ENCODE data around the gene PCSK4.
"Not testable (repeated sequence)": the region's sequence is repeated elsewhere in the genome, so short reads cannot be mapped to it uniquely, and the experiment has no call there.

PCSK4 gene

GRCh38 chr19:1490311-1491113 is at the start of gene PCSK4:
TSS of gene PCSK4 (minus strand) at chr19:1490350. CDS start at chr19:1490346, 4 bp downstream.
- Histone ChIP-seq H3K4me3 (ENCODE audit: low read depth, low read length) (peak within 1 kb of the TSS; percentile 76), H3K9ac (peak within 1 kb of the TSS; percentile 77), H3K4me1 (peaks cover 3% of the 10 kb centered on the region), H3K27ac (peak within 1 kb of the TSS; percentile 45), H2AFZ (peak within 1 kb of the TSS; percentile 99), H3K79me2 (no peaks in the 10 kb centered on the region), H3K9me3 (ENCODE audit: control insufficient read depth, low read length) (no peaks in the 10 kb centered on the region), H3K36me3 (ENCODE audit: control insufficient read depth, insufficient read depth, low read length) (no peaks in the 10 kb centered on the region), H3K27me3 (ENCODE audit: control insufficient read depth, insufficient read depth, low read length) (no peaks in the 10 kb centered on the region), H3K4me2 (ENCODE audit: low read length) (peak within 1 kb of the TSS; percentile 95)
- TF ChIP-seq, protein P1, sequence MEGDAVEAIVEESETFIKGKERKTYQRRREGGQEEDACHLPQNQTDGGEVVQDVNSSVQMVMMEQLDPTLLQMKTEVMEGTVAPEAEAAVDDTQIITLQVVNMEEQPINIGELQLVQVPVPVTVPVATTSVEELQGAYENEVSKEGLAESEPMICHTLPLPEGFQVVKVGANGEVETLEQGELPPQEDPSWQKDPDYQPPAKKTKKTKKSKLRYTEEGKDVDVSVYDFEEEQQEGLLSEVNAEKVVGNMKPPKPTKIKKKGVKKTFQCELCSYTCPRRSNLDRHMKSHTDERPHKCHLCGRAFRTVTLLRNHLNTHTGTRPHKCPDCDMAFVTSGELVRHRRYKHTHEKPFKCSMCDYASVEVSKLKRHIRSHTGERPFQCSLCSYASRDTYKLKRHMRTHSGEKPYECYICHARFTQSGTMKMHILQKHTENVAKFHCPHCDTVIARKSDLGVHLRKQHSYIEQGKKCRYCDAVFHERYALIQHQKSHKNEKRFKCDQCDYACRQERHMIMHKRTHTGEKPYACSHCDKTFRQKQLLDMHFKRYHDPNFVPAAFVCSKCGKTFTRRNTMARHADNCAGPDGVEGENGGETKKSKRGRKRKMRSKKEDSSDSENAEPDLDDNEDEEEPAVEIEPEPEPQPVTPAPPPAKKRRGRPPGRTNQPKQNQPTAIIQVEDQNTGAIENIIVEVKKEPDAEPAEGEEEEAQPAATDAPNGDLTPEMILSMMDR (IDR thresholded peaks at IDR 0.05): no peak

GRCh38 chr19:1539749-1540148 is 49.6 kb upstream of the PCSK4 start:
- not testable (repeated sequence) for H3K27ac ChIP-seq; H3K9me3 ChIP-seq (ENCODE audit: control insufficient read depth, low read length); H3K4me3 ChIP-seq (ENCODE audit: low read depth, low read length); H3K4me1 ChIP-seq; H3K27me3 ChIP-seq (ENCODE audit: control insufficient read depth, insufficient read depth, low read length); H3K9ac ChIP-seq; H3K36me3 ChIP-seq (ENCODE audit: control insufficient read depth, insufficient read depth, low read length); H3K79me2 ChIP-seq; H2AFZ ChIP-seq; H3K4me2 ChIP-seq (ENCODE audit: low read length)

GRCh38 chr19:1538978-1539377 is 48.8 kb upstream of the PCSK4 start:
- H3K4me3 ChIP-seq (ENCODE audit: low read depth, low read length): no peak overlapping the region

DNA sequence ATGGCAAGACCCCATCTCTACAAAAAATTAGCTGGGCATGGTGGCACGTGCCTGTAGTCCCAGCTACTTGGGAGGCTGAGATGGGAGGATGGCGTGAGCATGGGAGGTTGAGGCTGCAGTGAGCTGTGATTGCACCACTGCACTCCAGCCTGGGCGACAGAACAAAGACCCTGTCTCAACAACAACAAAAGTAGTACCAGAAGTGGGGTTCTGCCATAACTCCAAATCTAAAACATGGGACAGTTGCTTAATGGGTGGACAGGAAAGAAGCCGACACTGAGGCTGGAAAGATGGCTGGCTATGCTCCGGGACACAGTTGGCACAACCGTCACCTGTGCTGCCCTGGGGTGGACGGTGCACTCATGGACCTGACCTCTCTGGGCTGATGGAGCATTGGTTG is 45.5 kb upstream of the PCSK4 start:
- not testable (repeated sequence) for H2AFZ ChIP-seq; H3K79me2 ChIP-seq; H3K4me2 ChIP-seq (ENCODE audit: low read length); H3K4me3 ChIP-seq (ENCODE audit: low read depth, low read length); H3K27me3 ChIP-seq (ENCODE audit: control insufficient read depth, insufficient read depth, low read length); H3K9me3 ChIP-seq (ENCODE audit: control insufficient read depth, low read length); H3K36me3 ChIP-seq (ENCODE audit: control insufficient read depth, insufficient read depth, low read length); H3K4me1 ChIP-seq; H3K9ac ChIP-seq; H3K27ac ChIP-seq

More at GRCh38 chr19:1538978-1539377, 48.8 kb upstream of the PCSK4 start:
- H3K9ac ChIP-seq: no peak overlapping the region
- H3K36me3 ChIP-seq (ENCODE audit: control insufficient read depth, insufficient read depth, low read length): no peaks in the 10 kb centered on the region
- TF ChIP-seq, protein P1 (IDR thresholded peaks at IDR 0.05): no peak
- no peaks in the 10 kb centered on the region for H3K4me1 ChIP-seq
- H3K27me3 ChIP-seq (ENCODE audit: control insufficient read depth, insufficient read depth, low read length): no peaks in the 10 kb centered on the region
- H3K27ac ChIP-seq: no peak overlapping the region
- H2AFZ ChIP-seq: no peak overlapping the region
- no peaks in the 10 kb centered on the region for H3K79me2 ChIP-seq
- no peak overlapping the region for H3K4me2 ChIP-seq (ENCODE audit: low read length)
- H3K9me3 ChIP-seq (ENCODE audit: control insufficient read depth, low read length): no peaks in the 10 kb centered on the region

- no peaks in the 10 kb centered on the region for H3K27me3 ChIP-seq (ENCODE audit: control insufficient read depth, insufficient read depth, low read length)
- no peaks in the 10 kb centered on the region for H3K9me3 ChIP-seq (ENCODE audit: control insufficient read depth, low read length)
- no peak overlapping the region for H3K27ac ChIP-seq
These were observed 44.8 kb upstream of the PCSK4 start for GRCh38 chr19:1534972-1535371.

More at GRCh38 chr19:1534972-1535371, 44.8 kb upstream of the PCSK4 start:
- Histone ChIP-seq H3K4me2 (ENCODE audit: low read length) (no peak overlapping the region), H3K9ac (no peak overlapping the region), H3K36me3 (ENCODE audit: control insufficient read depth, insufficient read depth, low read length) (no peaks in the 10 kb centered on the region), H3K4me3 (ENCODE audit: low read depth, low read length) (no peak overlapping the region), H2AFZ (no peak overlapping the region), H3K79me2 (no peaks in the 10 kb centered on the region), H3K4me1 (no peaks in the 10 kb centered on the region)
- TF ChIP-seq, protein P1 (IDR thresholded peaks at IDR 0.05): no peak
